HG02943 (cell line): ENCODE data around the gene TMED5.

Experiments used
- ATAC-seq: cut with Tn5 transposase; IDR thresholded peaks from one replicate; pipeline ENCODE4 v1.9.1; 2021; ENCODE audit warnings: mild to moderate bottlenecking, low read depth, moderate library complexity; ENCODE audit not compliant: unreplicated experiment

Gene TMED5

DNA sequence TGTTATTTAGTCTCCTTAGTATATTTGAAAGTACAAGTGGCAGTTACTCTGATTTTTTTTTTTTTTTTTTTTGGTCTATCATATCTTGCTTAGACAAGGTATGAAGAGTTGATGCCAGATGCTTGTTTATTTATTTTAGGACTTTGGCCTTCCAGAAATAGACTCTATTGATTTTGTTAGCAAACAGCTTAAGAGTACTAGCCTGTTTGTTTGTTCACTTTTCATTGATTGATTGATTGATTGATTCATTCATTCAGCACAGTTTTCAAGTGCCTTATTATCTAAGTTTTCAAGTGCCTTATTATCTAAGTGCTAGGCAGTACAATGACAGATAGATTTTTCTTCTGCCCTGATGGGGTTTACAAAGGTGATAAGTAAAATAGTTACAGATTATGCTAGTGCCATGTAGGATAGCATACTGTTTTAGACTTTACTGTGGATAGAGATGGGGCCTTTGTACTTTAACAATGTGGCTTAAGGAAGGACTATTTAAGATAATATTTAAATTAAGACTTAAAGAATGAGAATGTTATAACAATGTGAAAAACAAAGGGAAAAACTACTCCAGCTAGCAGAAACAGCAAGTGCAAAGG lies 50.6 kb downstream of the TMED5 start:
- no peak for ATAC-seq

DNA sequence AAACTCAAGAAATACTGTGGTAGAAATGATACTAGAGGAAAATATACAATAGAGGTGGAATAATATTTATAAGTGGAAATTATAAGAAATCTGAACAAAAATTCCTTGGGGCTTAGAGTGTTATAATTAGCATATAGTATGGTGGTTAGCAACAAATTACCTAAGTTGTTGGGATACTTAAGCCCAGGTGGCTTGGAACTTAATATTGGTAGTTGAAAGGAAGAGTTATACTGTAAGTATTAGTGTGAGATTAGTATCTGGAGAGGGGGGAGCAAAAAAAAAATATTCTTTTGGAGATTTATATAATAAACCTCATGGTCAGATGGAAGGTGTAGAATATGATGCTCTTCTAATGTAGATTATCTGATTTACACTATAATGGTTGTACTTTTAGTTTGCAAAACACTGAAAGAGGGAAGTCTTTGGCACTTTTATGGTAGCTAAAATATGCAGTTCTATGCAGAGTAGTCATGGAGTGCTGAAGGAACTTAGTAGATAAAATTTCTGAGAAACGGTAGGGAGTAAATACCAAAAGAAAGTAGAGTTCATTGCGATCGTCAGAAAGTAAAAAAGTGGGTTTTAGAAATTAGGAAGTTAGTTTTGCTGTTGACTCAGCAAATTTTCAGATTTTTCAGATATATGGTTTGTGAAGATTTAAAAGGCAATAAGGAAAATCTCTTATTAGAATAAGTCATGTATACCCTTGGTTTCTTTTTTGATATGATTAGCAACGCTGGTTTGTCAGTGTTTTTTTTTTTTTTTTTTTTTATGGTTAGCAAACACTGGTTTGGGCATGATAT lies 55.5 kb downstream of the TMED5 start:
- no peak for ATAC-seq

DNA sequence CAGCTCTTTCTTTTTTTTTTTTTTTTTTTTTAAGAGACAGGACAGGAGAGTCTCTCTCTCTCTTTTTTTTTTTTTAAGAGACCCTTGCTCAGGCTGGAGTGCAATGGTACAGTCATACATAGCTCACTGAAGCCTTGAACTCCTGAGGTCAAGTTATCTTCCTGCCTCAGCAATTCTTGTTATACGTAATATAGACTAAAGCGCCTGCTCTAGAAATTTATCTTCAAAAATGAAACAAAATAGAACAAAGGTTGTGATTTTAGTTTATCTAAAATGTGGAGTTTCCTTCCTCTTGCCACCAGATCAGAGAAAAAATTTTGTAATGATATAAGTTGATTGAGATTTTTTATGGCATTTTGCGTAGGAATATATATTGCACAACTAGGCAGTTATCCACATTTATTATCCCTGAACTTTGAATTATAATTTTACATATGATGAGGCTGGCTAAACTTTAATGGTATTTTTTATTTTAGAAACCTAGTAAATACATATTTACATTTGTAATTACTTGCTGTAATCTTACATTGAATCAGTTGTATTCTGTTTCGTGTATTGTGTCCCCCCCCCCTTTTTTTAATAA lies 56.9 kb downstream of the TMED5 start:
- ATAC-seq, result no peak

DNA sequence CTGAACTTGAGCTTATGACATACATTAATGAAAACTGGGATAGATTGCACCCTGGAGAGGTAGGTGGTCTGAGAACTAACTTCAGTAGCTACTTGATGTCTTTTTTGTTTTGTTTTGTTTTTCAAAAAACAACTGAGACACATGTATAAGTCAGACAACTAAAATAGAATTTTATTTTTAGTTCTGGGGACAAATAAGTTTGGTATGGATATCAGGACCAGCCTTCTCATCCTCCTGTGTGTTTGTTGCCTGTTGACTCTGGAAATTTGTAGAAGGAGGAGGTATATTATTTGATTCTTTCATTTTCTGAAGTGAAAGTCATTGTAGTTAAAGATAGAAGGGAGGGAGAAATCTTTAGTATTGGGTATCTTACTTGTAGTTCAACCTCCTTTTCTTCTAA lies 59.6 kb downstream of the TMED5 start:
- ATAC-seq, result no peak

DNA sequence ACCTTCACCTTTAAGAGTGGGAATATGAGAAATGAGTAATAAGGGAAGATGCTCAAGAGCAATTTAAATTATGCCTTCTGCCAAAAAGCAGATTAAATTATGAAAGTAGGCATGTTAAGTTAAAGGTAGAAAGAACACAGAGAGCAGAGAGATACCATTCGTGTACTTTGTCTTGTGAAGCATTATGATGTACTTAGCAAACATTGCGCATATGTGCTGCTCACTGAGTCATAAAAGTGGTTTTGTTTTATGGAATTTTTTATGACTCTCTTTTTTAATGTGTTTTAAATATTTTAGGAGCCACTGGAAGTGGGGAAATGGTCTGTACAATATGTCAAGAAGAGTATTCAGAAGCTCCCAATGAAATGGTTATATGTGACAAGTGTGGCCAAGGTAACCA lies 65.8 kb downstream of the TMED5 start:
- ATAC-seq, result no peak

DNA sequence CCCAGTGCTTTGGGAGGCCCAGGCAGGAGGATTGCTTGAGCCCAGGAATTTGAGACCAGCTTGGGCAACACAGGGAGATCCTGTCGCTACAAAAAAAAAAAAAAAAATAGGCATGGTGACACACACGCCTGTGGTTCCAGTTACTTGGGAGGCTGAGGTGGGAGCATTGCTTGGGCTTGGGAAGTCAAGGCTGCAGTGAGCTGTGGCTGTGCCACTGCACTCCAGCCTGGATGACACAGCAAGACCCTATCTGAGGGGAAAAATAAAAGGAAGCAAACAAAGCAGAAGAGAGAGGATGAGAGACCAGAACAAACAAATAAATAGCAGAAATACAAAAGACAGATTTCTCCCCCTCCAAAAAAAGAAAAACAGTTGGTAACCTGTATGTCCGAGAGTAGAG lies 67.1 kb downstream of the TMED5 start:
- ATAC-seq, result no peak

DNA sequence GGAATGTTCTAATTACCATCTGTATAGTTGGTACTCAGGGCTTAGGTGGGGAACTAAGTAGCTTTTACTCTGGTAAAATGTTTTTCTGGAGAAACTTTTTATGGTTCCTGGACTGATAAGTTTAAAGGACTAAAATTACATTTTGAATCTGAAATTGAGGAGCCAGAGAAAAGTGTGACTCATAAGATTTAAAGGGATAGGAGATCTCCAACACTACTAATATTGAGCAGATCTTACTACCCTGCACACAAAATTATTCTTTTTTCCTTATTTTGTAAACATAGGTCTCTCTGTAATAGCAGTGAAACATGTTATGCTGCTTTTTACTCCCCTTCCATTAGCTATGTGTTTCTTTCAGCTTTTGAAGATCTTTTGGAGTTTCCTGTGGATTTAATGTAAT lies 68.7 kb downstream of the TMED5 start:
- ATAC-seq, result no peak

DNA sequence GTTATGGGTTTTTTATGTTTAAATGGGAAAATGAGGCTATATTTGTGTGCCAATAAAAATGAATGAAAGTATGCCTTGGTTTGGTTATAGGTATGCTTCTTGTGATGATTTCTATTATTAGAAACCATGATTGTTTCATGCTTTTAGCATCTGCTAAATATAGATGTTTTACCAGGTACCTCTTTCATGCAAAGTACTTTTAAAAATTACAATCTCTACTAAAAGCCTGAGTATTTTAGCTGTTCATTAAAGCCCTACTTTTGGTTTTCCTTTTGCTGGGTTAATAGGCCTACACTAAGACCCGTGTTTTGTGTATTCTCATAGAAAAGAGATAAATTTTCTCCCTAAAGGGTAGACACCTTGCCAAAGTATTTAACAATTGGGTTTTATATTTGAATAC lies 69.1 kb downstream of the TMED5 start:
- ATAC-seq, result no peak

DNA sequence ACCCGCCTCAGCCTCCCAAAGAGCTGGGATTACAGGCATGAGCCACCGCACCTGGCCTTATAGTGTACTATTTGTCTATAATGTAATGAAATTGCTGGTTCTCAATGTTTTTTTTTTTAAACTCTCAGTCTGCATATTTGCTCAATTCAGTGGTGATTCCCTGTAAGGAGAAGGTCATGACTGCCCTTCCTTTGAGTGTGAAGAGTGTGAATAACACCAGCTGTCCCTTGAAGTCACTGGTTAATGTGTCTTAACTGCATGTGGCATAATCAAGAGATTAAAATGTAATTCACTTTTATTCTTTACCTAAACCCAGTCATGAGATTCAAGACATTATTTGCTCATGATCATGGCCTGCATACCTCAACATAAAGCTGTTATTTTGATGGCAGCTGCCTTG lies 70.6 kb downstream of the TMED5 start:
- ATAC-seq, result no peak

DNA sequence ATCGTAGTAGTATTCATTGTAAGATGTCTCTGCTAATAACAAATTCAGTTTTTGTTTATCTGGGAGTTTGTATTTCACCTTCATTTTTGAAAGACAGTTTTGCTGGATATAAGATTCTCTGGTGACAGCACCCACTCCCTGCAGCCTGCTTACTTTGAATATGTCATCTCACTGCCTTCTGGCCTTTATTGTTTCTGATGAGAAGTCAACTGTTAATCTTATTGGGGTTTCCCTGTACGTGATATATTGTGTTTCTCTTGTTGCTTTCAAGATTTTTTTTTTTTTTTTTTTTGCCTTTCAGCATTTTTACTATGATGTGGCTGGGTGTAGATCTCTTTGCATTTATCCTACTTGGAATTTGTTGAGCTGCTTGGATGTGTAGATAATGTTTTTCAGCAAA lies 71.9 kb downstream of the TMED5 start:
- ATAC-seq, result no peak

DNA sequence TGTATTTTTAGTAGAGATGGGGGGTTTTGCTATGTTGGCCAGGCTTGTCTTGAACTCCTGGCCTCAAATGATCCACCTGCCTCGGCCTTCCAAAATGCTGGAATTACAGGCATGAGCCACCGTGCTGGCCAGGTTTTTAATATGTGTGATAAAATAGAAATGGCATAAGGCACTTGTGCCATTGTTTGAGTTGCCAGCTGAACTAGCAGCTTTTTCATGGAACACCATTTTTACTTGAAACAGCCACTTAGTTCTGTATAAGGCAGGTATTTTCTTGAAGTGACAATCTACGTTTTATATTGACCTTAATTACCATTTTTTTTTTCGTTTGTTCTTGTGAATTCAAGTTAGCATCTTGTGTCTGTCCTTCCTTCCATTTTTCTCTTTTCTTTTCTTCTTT lies 72.8 kb downstream of the TMED5 start:
- no peak for ATAC-seq

DNA sequence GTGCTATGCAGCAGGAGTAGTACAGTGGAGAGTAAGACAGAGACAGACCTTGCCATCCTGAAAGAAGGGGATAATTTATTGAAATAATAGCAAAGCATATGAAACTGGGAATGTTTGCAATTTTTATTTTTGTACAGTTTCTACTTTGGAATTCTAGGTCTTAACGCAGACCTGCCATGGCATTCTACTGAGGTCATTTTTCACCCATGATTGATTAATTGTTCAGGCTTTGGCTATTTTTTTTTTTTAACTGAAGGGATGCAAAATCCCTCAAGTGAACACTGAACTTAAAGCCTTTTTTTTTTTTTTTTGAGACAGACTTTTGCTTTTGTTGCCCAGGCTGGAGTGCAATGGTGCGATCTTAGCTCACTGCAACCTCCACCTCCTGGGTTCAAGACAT lies 74.0 kb downstream of the TMED5 start:
- no peak for ATAC-seq

DNA sequence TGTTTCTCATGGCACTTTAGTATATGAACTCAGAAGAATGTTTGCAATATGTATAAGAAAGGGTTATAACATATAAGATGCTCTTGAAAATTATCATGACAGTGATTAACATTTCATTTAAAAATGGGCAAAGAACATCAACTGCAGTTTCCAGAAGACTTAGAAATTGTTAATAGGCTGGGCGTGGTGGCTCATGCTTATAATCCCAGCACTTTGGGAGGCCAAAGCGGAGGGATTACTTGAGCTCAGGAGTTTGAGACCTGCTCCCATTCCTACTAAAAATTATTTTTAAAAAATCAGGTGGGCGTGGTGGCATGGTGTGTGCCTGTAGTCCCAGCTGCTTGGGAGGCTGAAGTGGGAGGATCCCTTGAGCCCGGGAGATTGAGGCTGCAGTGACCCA lies 78.1 kb downstream of the TMED5 start:
- no peak for ATAC-seq
